Keratinocyte (primary cell): ENCODE measurements around the gene CPB1. TPM values are rescaled to one million over a fixed set of nuclear protein-coding genes. Genes with fewer than 3 reads are reported as not detected.

Source experiments
- DNase-seq: peaks from one replicate; pipeline ENCODE4 v3.0.0-alpha.2; 2011; ENCODE audit warnings: low read depth, missing footprints, low spot score
- FAIRE-seq: peaks from 2 replicates; lab custom pipeline; 2011; peaks lifted over from hg19 to GRCh38; lab: Jason Lieb, UNC
- H2AFZ ChIP-seq: 2 replicates; pipeline ENCODE4 v1.6.0; 2012; ENCODE audit warnings: low read length, control low read depth, inconsistent platforms; ENCODE audit not compliant: control insufficient read depth
- H3K27ac ChIP-seq: 2 replicates; pipeline ENCODE4 v1.5.1; 2011; ENCODE audit warnings: low read length; ENCODE audit not compliant: control insufficient read depth, insufficient read depth
- H3K27me3 ChIP-seq: 3 replicates; pipeline ENCODE4 v1.6.0; 2011; ENCODE audit warnings: low read length; ENCODE audit not compliant: control insufficient read depth, insufficient read depth; ENCODE audit errors: extremely low read depth
- H3K36me3 ChIP-seq, 2 experiments: 2 replicates in 1 of 2; 3 replicates in 1 of 2; pipeline ENCODE4 v1.5.1; 2011; ENCODE audit warnings: low read length in 2 of 2, mild to moderate bottlenecking in 1 of 2; ENCODE audit not compliant: control insufficient read depth in 2 of 2, insufficient read depth in 2 of 2; ENCODE audit errors: extremely low read depth in 1 of 2
- H3K4me1 ChIP-seq: 3 replicates; pipeline ENCODE4 v1.5.1; 2011; ENCODE audit warnings: low read length; ENCODE audit not compliant: control insufficient read depth, insufficient read depth; ENCODE audit errors: extremely low read depth
- H3K4me2 ChIP-seq: 3 replicates; pipeline ENCODE4 v1.6.0; 2011; ENCODE audit warnings: low read depth, low read length; ENCODE audit not compliant: control insufficient read depth, insufficient read depth; ENCODE audit errors: extremely low read depth
- H3K4me3 ChIP-seq, 3 experiments: fragments of 200-600 bp in 1 of 3; sonication (generic) in 1 of 3; 2 replicates in 2 of 3; 3 replicates in 1 of 3; pipeline ENCODE4 v1.5.1; 2011 to 2016; ENCODE audit warnings: low read length in 3 of 3, mild to moderate bottlenecking in 3 of 3, control low read depth in 2 of 3, inconsistent platforms in 1 of 3, low read depth in 1 of 3, mixed read lengths in 1 of 3, mixed run types in 1 of 3, moderate library complexity in 1 of 3; ENCODE audit not compliant: control insufficient read depth in 2 of 3, insufficient read depth in 2 of 3; ENCODE audit errors: extremely low read depth in 1 of 3
- H3K79me2 ChIP-seq: 2 replicates; pipeline ENCODE4 v1.6.0; 2012; ENCODE audit warnings: low read length; ENCODE audit not compliant: control insufficient read depth, insufficient read depth
- H3K9ac ChIP-seq: 3 replicates; pipeline ENCODE4 v1.6.0; 2011; ENCODE audit warnings: low read length; ENCODE audit not compliant: control insufficient read depth, insufficient read depth; ENCODE audit errors: extremely low read depth
- H3K9me1 ChIP-seq: 3 replicates; pipeline ENCODE4 v1.6.0; 2011; ENCODE audit warnings: low read length; ENCODE audit not compliant: control insufficient read depth, insufficient read depth; ENCODE audit errors: extremely low read depth
- H3K9me3 ChIP-seq: 2 replicates; pipeline ENCODE4 v1.5.1; 2012; ENCODE audit warnings: low read depth, low read length; ENCODE audit not compliant: control insufficient read depth
- H4K20me1 ChIP-seq: 3 replicates; pipeline ENCODE4 v1.6.0; 2011; ENCODE audit warnings: low read length; ENCODE audit not compliant: control insufficient read depth, insufficient read depth; ENCODE audit errors: extremely low read depth
- EZH2 ChIP-seq: IDR thresholded peaks from one replicate; pipeline ENCODE4 v1.6.1; 2012; ENCODE audit warnings: inconsistent platforms, mild to moderate bottlenecking, low read length, moderate library complexity
- dilution Hi-C: fragments of 300-500 bp; cut with MboI; formaldehyde crosslinking; loops from one replicate; pipeline ENCODE4 v1.7.0; 2020; ENCODE audit warnings: low sequenced_read_pairs; ENCODE audit not compliant: extremely low pct_ligation_motif_present
- polyA plus RNA-seq, 5 experiments: library from polyadenylated mRNA; depleted of rRNA in 3 of 5; stranded (reverse) in 3 of 5; stranded (forward) in 1 of 5; unstranded in 1 of 5; fragments of >200 nt; gene quantifications; 1 replicate in 1 of 5; 2 replicates in 3 of 5; 3 replicates in 1 of 5; pipeline versions ENCODE4 v1.2.1 to v1.2.3, GENCODE V29; 2011 to 2012; ENCODE audit warnings: missing spikeins in 2 of 5, low read depth in 1 of 5, low replicate concordance in 1 of 5
- TF ChIP-seq, protein P1 (sequence below), 3 experiments: IDR thresholded peaks in 1 of 3; conservative IDR thresholded peaks in 1 of 3; optimal IDR thresholded peaks in 1 of 3; 2 replicates in 2 of 3; 3 replicates in 1 of 3; pipeline versions ENCODE3 to v1.5.1; 2011; ENCODE audit warnings: low read length in 3 of 3, mild to moderate bottlenecking in 3 of 3, moderate library complexity in 2 of 3, control low read depth in 1 of 3, inconsistent platforms in 1 of 3; ENCODE audit not compliant: insufficient read depth in 2 of 3; ENCODE audit errors: extremely low read depth in 1 of 3

Gene CPB1
- polyA plus RNA-seq, 1 donor (not counting 4 experiments of a cell fraction or from before 2014, with no cell fraction given), result not detected

DNA sequence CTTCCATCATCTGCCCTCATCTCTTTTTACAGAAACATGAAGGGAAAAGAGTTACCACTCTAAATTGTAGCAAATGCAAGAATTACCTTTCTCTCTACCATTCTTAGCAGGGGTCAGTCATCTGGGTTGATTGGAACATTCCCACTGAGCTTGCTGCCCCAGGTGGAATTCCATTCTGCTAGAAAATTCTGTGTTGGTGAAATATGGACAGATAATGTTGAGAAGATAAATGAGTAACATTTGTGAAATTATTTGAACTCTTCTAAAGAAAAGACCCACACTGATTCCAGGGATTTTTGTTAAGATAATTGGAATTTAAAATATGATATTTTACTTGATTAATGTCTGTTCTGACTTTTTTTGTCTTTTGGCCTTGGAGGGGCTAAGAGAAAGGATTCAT, 26.4 kb downstream of the CPB1 start:
- DNase-seq (no peak), FAIRE-seq (no peak)
- Histone ChIP-seq H3K9me1 (no peaks in the 10 kb centered on the region), H3K27ac (no peak overlapping the region), H3K4me1 (no peaks in the 10 kb centered on the region), H3K79me2 (no peaks in the 10 kb centered on the region), H3K9me3 (no peaks in the 10 kb centered on the region), H3K36me3 (no peaks in the 10 kb centered on the region), H4K20me1 (no peaks in the 10 kb centered on the region), H3K4me2 (no peak overlapping the region), H3K9ac (no peak overlapping the region), H3K4me3 (no peak overlapping the region), H3K27me3 (no peaks in the 10 kb centered on the region), H2AFZ (no peak overlapping the region)
- dilution Hi-C loops, result no loop called here
- TF ChIP-seq, protein P1, sequence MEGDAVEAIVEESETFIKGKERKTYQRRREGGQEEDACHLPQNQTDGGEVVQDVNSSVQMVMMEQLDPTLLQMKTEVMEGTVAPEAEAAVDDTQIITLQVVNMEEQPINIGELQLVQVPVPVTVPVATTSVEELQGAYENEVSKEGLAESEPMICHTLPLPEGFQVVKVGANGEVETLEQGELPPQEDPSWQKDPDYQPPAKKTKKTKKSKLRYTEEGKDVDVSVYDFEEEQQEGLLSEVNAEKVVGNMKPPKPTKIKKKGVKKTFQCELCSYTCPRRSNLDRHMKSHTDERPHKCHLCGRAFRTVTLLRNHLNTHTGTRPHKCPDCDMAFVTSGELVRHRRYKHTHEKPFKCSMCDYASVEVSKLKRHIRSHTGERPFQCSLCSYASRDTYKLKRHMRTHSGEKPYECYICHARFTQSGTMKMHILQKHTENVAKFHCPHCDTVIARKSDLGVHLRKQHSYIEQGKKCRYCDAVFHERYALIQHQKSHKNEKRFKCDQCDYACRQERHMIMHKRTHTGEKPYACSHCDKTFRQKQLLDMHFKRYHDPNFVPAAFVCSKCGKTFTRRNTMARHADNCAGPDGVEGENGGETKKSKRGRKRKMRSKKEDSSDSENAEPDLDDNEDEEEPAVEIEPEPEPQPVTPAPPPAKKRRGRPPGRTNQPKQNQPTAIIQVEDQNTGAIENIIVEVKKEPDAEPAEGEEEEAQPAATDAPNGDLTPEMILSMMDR (optimal IDR thresholded peaks at IDR 0.05 in 1 of 3, IDR thresholded peaks at IDR 0.05 in 1 of 3, conservative IDR thresholded peaks at IDR 0.05 in 1 of 3; ENCODE audit: extremely low read depth in 1 of 3, insufficient read depth in 2 of 3, low read length in 3 of 3), result no peak
- no peak for TF ChIP-seq EZH2

DNA sequence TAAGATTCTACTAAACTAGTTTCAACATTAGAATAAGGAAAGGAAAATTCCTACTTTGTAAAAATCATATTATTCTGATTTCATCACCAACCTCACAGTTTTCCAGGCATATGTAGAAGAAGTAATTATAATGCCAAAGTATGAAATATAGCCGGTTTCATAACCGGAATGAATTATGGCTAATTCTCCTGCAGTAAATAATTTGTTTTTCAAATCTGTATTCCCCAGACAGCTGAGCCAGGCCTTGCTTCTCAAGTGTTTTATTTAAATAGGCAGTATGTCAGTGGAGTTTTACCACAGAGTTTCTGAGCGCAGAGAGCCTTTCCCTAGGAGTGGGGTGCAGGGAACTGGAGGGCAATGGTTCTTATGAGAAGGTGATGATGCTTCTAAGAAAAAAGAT, 28.8 kb downstream of the CPB1 start:
- H3K36me3 ChIP-seq, result no peaks in the 10 kb centered on the region
- H3K27me3 ChIP-seq, result no peaks in the 10 kb centered on the region
- TF ChIP-seq, protein P1 (optimal IDR thresholded peaks at IDR 0.05 in 1 of 3, IDR thresholded peaks at IDR 0.05 in 1 of 3, conservative IDR thresholded peaks at IDR 0.05 in 1 of 3; ENCODE audit: extremely low read depth in 1 of 3, insufficient read depth in 2 of 3, low read length in 3 of 3), result no peak
- no peak for TF ChIP-seq EZH2
- H3K79me2 ChIP-seq, result no peaks in the 10 kb centered on the region
- H3K4me2 ChIP-seq, result no peak overlapping the region
- dilution Hi-C loops, result no loop called here
- no peak for FAIRE-seq
- H3K4me3 ChIP-seq, result no peak overlapping the region
- no peaks in the 10 kb centered on the region for H3K9me1 ChIP-seq
- H2AFZ ChIP-seq, result no peak overlapping the region
- H4K20me1 ChIP-seq, result no peaks in the 10 kb centered on the region
- H3K27ac ChIP-seq, result no peak overlapping the region
- DNase-seq, result no peak
- no peaks in the 10 kb centered on the region for H3K4me1 ChIP-seq
- no peak overlapping the region for H3K9ac ChIP-seq
- H3K9me3 ChIP-seq, result no peaks in the 10 kb centered on the region
